SK-N-SH (cell line): ENCODE results near the gene C17orf50. TPM values are rescaled to one million over a fixed set of nuclear protein-coding genes. Genes with fewer than 3 reads are reported as not detected.

Experiments
- CTCF ChIA-PET: fragments of 300-600, 350-600 bp; formaldehyde crosslinking; extraction: SDS; loops from one replicate; lab custom pipeline; 2021; lab: Yijun Ruan, JAX
- POLR2A ChIA-PET: fragments of 350-600 bp; sonication (Branson Sonifier 250); formaldehyde crosslinking; extraction: SDS; loops from one replicate; lab custom pipeline; 2020; ENCODE audit warnings: antibody characterized with exemption, inconsistent platforms; lab: Yijun Ruan, JAX
- DNase-seq: peaks from one replicate; pipeline ENCODE4 v3.0.0; 2012
- H2AFZ ChIP-seq: fragments of 200-600 bp; sonication (generic); 2 replicates; pipeline ENCODE4 v1.8.1; 2016; ENCODE audit warnings: antibody characterized with exemption, mild to moderate bottlenecking, low read depth
- H3F3A ChIP-seq: fragments of 200-600 bp; sonication (generic); replicated peaks from 2 replicates; pipeline ENCODE3; 2016; ENCODE audit warnings: antibody characterized with exemption, mild to moderate bottlenecking; ENCODE audit not compliant: insufficient read depth
- H3K27ac ChIP-seq, 2 experiments: fragments of 200-500 bp in 1 of 2; fragments of 200-600 bp in 1 of 2; sonication (Bioruptor generic) in 1 of 2; sonication (generic), shearing (Covaris generic) in 1 of 2; 2 replicates each; pipeline versions ENCODE4 v1.5.1 to v1.6.1; 2014 to 2016; ENCODE audit warnings: low read depth in 2 of 2, inconsistent platforms in 1 of 2, low read length in 1 of 2, mild to moderate bottlenecking in 1 of 2, mixed read lengths in 1 of 2
- H3K27me3 ChIP-seq: fragments of 200-600 bp; sonication (generic), shearing (Covaris generic); 2 replicates; pipeline ENCODE4 v1.6.1; 2016; ENCODE audit warnings: mixed run types; ENCODE audit not compliant: insufficient read depth
- H3K36me3 ChIP-seq, 2 experiments: fragments of 200-500 bp in 1 of 2; fragments of 200-600 bp in 1 of 2; sonication (Bioruptor generic) in 1 of 2; sonication (generic) in 1 of 2; replicated peaks in 1 of 2; 2 replicates each; pipeline versions ENCODE3 to v1.5.1; 2014 to 2016; ENCODE audit warnings: low read length in 1 of 2, mild to moderate bottlenecking in 1 of 2; ENCODE audit not compliant: insufficient read depth in 2 of 2, control insufficient read depth in 1 of 2
- H3K4me1 ChIP-seq, 2 experiments: fragments of 200-500 bp in 1 of 2; fragments of 200-600 bp in 1 of 2; sonication (Bioruptor generic) in 1 of 2; sonication (generic), shearing (Covaris generic) in 1 of 2; 2 replicates each; pipeline versions ENCODE4 v1.5.1 to v1.6.1; 2014 to 2016; ENCODE audit warnings: low read depth in 1 of 2, low read length in 1 of 2, mixed run types in 1 of 2; ENCODE audit not compliant: insufficient read depth in 2 of 2, control insufficient read depth in 1 of 2
- H3K4me2 ChIP-seq: fragments of 200-600 bp; sonication (generic), shearing (Covaris generic); 2 replicates; pipeline ENCODE4 v1.6.1; 2017; ENCODE audit warnings: mixed run types
- H3K4me3 ChIP-seq, 2 experiments: fragments of 200-500 bp in 1 of 2; fragments of 200-600 bp in 1 of 2; sonication (Bioruptor generic) in 1 of 2; sonication (generic), shearing (Covaris generic) in 1 of 2; 2 replicates each; pipeline versions ENCODE4 v1.5.1 to v1.8.1; 2014 to 2016; ENCODE audit warnings: low read depth in 2 of 2, inconsistent platforms in 1 of 2, low read length in 1 of 2, mild to moderate bottlenecking in 1 of 2, mixed read lengths in 1 of 2, moderate library complexity in 1 of 2
- H3K79me2 ChIP-seq: fragments of 200-600 bp; sonication (generic); 2 replicates; pipeline ENCODE4 v1.8.1; 2017; ENCODE audit warnings: mild to moderate bottlenecking; ENCODE audit not compliant: insufficient read depth
- H3K9ac ChIP-seq: fragments of 200-600 bp; sonication (generic); 2 replicates; pipeline ENCODE4 v1.6.1; 2017; ENCODE audit warnings: mixed run types
- H3K9me2 ChIP-seq: fragments of 200-600 bp; sonication (generic); 2 replicates; pipeline ENCODE4 v1.6.1; 2017; ENCODE audit warnings: mixed run types
- H3K9me3 ChIP-seq: fragments of 200-600 bp; sonication (generic); 2 replicates; pipeline ENCODE4 v1.6.1; 2017; ENCODE audit warnings: mixed run types, mild to moderate bottlenecking, moderate library complexity
- H4K20me1 ChIP-seq: fragments of 200-600 bp; sonication (generic); 2 replicates; pipeline ENCODE4 v1.6.1; 2017; ENCODE audit warnings: mild to moderate bottlenecking, mixed run types; ENCODE audit not compliant: insufficient read depth
- CTCF ChIP-seq: fragments of 200-600 bp; sonication (generic); IDR thresholded peaks from 2 replicates; pipeline ENCODE4 v1.6.1; 2017; ENCODE audit warnings: antibody characterized with exemption, mild to moderate bottlenecking, moderate library complexity
- EP300 ChIP-seq, 2 experiments: IDR thresholded peaks; 2 replicates each; pipeline versions ENCODE4 v1.4.0 to v1.6.1; 2012; ENCODE audit warnings: borderline replicate concordance in 1 of 2, low read depth in 1 of 2, low read length in 1 of 2
- GABPA ChIP-seq: IDR thresholded peaks from 2 replicates; pipeline ENCODE4 v1.4.0; 2012; ENCODE audit warnings: low read depth, mild to moderate bottlenecking
- GATA2 ChIP-seq: sonication (generic); formaldehyde crosslinking; IDR thresholded peaks from 2 replicates; pipeline ENCODE4 v1.5.0; 2020; ENCODE audit warnings: mild to moderate bottlenecking, missing genetic modification reagents
- MXI1 ChIP-seq: IDR thresholded peaks from 2 replicates; pipeline ENCODE4 v1.6.1; 2012; ENCODE audit warnings: mild to moderate bottlenecking, low read depth, low read length, improper control_type of control experiment
- NFIC ChIP-seq: IDR thresholded peaks from 2 replicates; pipeline ENCODE4 v1.4.0; 2012; ENCODE audit warnings: borderline replicate concordance
- PBX3 ChIP-seq: IDR thresholded peaks from 2 replicates; pipeline ENCODE4; 2012
- POLR2AphosphoS5 ChIP-seq: IDR thresholded peaks from 2 replicates; pipeline ENCODE4 v1.6.1; 2012; ENCODE audit warnings: low read depth, low read length
- RAD21 ChIP-seq: IDR thresholded peaks from 2 replicates; pipeline ENCODE4 v1.6.1; 2012; ENCODE audit warnings: mild to moderate bottlenecking, low read length
- RFX5 ChIP-seq: IDR thresholded peaks from 2 replicates; pipeline ENCODE4 v1.6.1; 2012; ENCODE audit warnings: mild to moderate bottlenecking, improper control_type of control experiment, low read length
- SIN3A ChIP-seq: IDR thresholded peaks from 2 replicates; pipeline ENCODE4 v1.6.1; 2012; ENCODE audit warnings: low read depth, mild to moderate bottlenecking, low read length, moderate library complexity, borderline replicate concordance
- SMC3 ChIP-seq: IDR thresholded peaks from 2 replicates; pipeline ENCODE4 v1.6.1; 2012; ENCODE audit warnings: low read depth, low read length, improper control_type of control experiment
- TCF12 ChIP-seq: IDR thresholded peaks from 2 replicates; pipeline ENCODE4 v1.4.0; 2012
- TEAD4 ChIP-seq: IDR thresholded peaks from 2 replicates; pipeline ENCODE4 v1.4.0; 2012; ENCODE audit warnings: mild to moderate bottlenecking, borderline replicate concordance; ENCODE audit not compliant: insufficient read depth
- USF2 ChIP-seq: fragments of 150-350 bp; IDR thresholded peaks from 2 replicates; pipeline ENCODE4 v1.6.1; 2017; ENCODE audit warnings: antibody characterized with exemption, low read length, low read depth, borderline replicate concordance
- YY1 ChIP-seq: IDR thresholded peaks from 2 replicates; pipeline ENCODE4 v1.4.0; 2012; ENCODE audit warnings: low read depth, mild to moderate bottlenecking
- WGBS: methylation state at CpG from one replicate; pipeline ENCODE4 v1.1.6; 2017; ENCODE audit warnings: low lambda C conversion rate; 5-methylcytosine and 5-hydroxymethylcytosine counted together
- polyA plus RNA-seq, 3 experiments: library from polyadenylated mRNA; depleted of rRNA; stranded (reverse); fragments of >200 nt; gene quantifications; 2 replicates each; pipeline ENCODE4 v1.2.3, GENCODE V29; 2012
- TF ChIP-seq, protein P1 (sequence below): IDR thresholded peaks from 2 replicates; pipeline ENCODE4 v1.6.1; 2012; ENCODE audit warnings: mild to moderate bottlenecking, low read depth, low read length, moderate library complexity
- TF ChIP-seq, protein P2 (sequence below): IDR thresholded peaks from 2 replicates; pipeline ENCODE4 v1.4.0; 2012; ENCODE audit warnings: low read depth, borderline replicate concordance
- TF ChIP-seq, protein P3 (sequence below): IDR thresholded peaks from 2 replicates; pipeline ENCODE4 v1.4.0; 2012; ENCODE audit warnings: low read depth, borderline replicate concordance

The C17orf50 gene
- polyA plus RNA-seq, 1 of the 3 experiments (the other 2 are of a cell fraction) = 0.05 TPM

GRCh38 chr17:35801583-35802224 is 41.0 kb downstream of the C17orf50 start (continued):
- TF ChIP-seq PBX3 (peak; percentile 66), POLR2AphosphoS5 (peak; percentile 76; the same call in 1 of the 2 replicates), GATA2 (CRISPR knock-in tag) (peak; percentile 21), TCF12 (peak; percentile 96), SMC3 (no peak), NFIC (peak; percentile 64)
- TF ChIP-seq, protein P1, sequence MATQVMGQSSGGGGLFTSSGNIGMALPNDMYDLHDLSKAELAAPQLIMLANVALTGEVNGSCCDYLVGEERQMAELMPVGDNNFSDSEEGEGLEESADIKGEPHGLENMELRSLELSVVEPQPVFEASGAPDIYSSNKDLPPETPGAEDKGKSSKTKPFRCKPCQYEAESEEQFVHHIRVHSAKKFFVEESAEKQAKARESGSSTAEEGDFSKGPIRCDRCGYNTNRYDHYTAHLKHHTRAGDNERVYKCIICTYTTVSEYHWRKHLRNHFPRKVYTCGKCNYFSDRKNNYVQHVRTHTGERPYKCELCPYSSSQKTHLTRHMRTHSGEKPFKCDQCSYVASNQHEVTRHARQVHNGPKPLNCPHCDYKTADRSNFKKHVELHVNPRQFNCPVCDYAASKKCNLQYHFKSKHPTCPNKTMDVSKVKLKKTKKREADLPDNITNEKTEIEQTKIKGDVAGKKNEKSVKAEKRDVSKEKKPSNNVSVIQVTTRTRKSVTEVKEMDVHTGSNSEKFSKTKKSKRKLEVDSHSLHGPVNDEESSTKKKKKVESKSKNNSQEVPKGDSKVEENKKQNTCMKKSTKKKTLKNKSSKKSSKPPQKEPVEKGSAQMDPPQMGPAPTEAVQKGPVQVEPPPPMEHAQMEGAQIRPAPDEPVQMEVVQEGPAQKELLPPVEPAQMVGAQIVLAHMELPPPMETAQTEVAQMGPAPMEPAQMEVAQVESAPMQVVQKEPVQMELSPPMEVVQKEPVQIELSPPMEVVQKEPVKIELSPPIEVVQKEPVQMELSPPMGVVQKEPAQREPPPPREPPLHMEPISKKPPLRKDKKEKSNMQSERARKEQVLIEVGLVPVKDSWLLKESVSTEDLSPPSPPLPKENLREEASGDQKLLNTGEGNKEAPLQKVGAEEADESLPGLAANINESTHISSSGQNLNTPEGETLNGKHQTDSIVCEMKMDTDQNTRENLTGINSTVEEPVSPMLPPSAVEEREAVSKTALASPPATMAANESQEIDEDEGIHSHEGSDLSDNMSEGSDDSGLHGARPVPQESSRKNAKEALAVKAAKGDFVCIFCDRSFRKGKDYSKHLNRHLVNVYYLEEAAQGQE = no peak

DNA sequence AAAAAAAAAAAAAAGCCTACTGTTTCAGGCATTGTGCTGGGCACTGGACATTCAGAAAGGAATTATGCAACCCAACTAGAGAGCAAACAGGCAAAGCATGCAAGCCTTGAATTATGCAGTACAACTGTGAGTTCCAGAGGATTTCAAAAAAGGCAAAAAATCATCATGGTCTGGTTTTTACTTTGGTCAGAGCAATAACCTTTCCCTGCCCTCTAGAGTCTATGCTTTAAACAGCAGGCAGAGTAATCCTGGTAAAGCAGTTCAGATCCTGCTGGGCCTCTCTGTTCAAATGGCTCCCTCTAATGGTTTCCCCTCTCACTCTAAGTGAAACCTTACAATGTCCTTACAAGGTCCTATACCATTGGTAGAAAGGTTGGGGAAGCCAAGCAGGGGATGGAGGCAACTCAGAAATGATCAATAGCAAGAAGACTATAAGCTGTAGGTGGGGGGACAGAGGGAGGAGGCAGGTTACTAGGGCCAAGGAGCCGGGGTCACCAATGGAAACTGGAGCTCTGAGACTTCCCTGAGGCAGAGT is 44.0 kb downstream of the C17orf50 start:
- CTCF ChIA-PET = interaction anchor here (0.6 to 13.5 kb wide), 22 partner anchors 10 to 232 kb away, joined by 3 to 809 read pairs (median 4); partner anchors contain the start of genes C17orf50, MMP28 and RASL10B
- no peak overlapping the region for H3K4me2 ChIP-seq
- TF ChIP-seq YY1 (no peak), GABPA (no peak), USF2 (no peak), CTCF (peak; percentile 95), NFIC (no peak), MXI1 (no peak), TEAD4 (no peak), SIN3A (no peak), EP300 (IDR thresholded peaks at IDR 0.05; ENCODE audit: borderline replicate concordance in 1 of 2, low read depth in 1 of 2, low read length in 1 of 2) (no peak), RAD21 (peak; percentile 100), RFX5 (0 out of 2 replicates have a peak, but pooled peaks have one; percentile 44)
- TF ChIP-seq, protein P2, sequence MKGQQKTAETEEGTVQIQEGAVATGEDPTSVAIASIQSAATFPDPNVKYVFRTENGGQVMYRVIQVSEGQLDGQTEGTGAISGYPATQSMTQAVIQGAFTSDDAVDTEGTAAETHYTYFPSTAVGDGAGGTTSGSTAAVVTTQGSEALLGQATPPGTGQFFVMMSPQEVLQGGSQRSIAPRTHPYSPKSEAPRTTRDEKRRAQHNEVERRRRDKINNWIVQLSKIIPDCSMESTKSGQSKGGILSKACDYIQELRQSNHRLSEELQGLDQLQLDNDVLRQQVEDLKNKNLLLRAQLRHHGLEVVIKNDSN = no peak
- TF ChIP-seq, protein P3, sequence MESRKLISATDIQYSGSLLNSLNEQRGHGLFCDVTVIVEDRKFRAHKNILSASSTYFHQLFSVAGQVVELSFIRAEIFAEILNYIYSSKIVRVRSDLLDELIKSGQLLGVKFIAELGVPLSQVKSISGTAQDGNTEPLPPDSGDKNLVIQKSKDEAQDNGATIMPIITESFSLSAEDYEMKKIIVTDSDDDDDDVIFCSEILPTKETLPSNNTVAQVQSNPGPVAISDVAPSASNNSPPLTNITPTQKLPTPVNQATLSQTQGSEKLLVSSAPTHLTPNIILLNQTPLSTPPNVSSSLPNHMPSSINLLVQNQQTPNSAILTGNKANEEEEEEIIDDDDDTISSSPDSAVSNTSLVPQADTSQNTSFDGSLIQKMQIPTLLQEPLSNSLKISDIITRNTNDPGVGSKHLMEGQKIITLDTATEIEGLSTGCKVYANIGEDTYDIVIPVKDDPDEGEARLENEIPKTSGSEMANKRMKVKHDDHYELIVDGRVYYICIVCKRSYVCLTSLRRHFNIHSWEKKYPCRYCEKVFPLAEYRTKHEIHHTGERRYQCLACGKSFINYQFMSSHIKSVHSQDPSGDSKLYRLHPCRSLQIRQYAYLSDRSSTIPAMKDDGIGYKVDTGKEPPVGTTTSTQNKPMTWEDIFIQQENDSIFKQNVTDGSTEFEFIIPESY = no peak

More for the DNA sequence above, 44.0 kb downstream of the C17orf50 start:
- peaks cover 0 to 29% of the 10 kb centered on the region in 2 experiments; a peak in 3 of 4 replicates for H3K4me1 ChIP-seq
- no peaks in the 10 kb centered on the region for H3K27me3 ChIP-seq
- H3K4me3 ChIP-seq = no peak overlapping the region; a peak in 1 of 4 replicates
- peak overlapping the region in 1 of 2 experiments; percentile 30; a peak in 1 of 4 replicates for H3K27ac ChIP-seq
- no peaks in the 10 kb centered on the region for H3F3A ChIP-seq
- POLR2A ChIA-PET = interaction anchor here (0.6 to 1.4 kb wide), 2 partner anchors 29 to 41 kb away, joined by 4 to 7 read pairs; no protein-coding TSS in a partner anchor
- H4K20me1 ChIP-seq = no peaks in the 10 kb centered on the region
- DNase-seq = peak; percentile 81
- H2AFZ ChIP-seq = no peak overlapping the region
- no peaks in the 10 kb centered on the region for H3K36me3 ChIP-seq
- no peak overlapping the region for H3K9ac ChIP-seq
- H3K79me2 ChIP-seq = peaks cover 4% of the 10 kb centered on the region
- no peaks in the 10 kb centered on the region for H3K9me2 ChIP-seq
- WGBS = 24% methylated on average over 1 of the region's 1 CpG
- no peaks in the 10 kb centered on the region for H3K9me3 ChIP-seq
